SK-N-DZ (cell line): Measurements from ENCODE around the gene LGI4.
"Not testable (repeated sequence)": the region's sequence is repeated elsewhere in the genome, so short reads cannot be mapped to it uniquely, and the experiment has no call there.

Experiments used
- DNase-seq: peaks from one replicate; pipeline ENCODE4 v3.0.0-alpha.2; 2015; ENCODE audit warnings: low spot score

The LGI4 gene

DNA sequence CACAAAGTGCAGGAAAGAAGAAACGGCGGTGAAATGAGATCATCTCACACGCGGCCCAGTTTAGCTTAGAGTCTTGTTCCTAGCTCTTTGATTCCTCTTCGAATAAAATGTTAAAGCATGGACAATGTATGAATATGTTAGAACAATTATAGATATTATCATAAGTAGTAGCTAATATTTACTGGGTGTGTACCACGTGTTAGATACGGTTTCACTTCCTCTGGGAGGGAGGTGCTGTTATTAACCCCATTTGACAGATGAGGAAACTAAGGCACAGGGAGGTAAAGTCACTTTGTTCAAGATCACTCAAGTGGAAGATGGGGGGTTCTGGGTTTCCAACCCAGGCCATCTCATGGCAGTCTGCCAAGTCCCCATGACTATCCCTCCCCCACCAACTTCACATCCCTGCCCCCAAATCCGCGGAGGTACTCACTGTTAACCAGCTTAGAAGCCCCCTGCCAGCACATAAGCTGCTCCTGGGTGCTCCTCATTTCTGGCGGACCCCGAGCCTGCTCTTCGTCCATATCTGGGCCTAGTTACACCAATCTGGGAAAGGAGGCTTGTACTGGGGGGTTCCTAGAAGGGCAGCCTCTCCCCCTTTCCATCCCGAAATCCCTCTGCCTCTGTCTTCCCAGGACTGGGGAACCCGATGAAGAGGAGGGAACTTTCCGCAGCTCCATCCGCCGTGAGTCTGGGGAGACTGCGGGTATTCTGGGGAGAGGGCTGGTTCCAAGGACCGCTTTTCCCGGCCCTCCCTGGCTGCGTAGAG lies 7.2 kb upstream of the LGI4 start:
- no peak for DNase-seq

DNA sequence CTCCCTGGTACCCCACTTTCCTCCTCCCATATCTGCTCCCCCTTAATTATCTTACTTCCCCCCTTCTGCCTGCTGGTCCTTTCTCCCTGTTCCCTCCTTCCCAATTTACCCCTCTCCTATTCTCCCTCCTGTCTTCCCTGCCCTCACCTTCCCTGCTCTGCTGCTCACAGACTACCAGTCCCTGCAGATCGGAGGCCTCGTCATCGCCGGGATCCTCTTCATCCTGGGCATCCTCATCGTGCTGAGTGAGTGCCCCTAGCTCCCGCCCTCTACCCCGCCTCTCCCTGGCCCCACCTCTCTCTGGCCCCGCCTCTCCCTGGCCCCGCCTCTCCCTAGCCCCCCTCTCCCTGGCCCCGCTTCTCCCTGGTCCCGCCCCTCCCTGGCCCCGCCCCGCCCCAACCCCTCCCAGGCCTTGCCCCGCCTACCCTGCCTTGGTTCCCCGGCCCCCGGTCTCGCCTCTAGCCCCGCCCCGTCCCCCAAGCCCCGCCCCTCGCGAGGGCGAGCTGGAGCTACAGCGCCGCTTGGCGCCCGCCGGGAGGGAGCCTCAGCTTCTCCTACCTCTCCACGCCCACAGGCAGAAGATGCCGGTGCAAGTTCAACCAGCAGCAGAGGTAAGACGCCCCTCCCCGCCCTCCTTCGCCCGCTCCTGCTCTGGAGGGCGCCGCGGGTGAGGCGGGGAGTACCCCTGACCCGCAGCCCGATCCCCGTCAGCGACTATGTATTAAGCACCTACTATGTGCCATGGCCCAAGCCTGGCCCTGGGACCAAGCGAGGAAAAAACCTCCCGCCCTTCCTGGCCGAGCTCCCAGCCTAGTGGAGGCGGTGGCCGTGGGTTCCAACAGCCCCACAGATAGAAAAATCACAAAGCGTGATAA lies 6.3 kb upstream of the LGI4 start:
- DNase-seq, result peak; percentile 40

DNA sequence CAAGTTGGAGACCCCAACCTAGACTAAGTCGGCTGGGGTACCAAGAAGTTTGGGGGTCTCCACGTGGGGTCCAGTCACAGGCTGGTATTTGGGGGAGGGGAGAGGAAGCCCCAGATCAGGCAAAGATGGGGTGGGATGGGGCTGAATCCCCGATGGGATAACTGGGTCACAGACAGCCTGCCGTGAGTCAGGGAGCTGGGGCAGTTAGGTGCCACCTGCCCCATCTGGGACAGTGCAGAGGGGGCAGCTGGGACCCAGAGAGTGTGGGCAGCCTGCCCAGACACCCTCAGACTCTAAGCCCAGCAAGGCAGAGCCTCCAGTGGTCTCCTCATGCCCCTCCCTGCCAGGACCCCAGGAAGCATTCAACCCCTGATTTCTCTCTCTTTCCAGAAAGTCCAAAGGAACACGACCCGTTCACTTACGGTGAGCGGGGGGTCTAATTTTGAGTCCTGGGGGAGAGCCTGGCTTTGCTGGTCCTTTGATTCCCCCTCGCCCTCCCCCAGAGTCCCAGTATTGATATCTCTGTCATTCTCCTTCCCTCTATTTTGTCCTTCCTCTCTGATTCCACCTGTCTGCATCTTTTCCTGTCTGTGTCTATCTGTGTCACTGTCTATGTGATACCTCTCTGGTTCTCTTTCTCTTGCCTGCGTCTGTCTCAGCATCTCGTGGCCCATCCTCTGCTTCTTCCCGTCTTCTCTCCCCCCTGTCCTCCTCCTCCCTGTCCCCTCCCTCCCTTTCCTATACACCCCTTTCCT lies 5.5 kb upstream of the LGI4 start:
- DNase-seq, result no peak

DNA sequence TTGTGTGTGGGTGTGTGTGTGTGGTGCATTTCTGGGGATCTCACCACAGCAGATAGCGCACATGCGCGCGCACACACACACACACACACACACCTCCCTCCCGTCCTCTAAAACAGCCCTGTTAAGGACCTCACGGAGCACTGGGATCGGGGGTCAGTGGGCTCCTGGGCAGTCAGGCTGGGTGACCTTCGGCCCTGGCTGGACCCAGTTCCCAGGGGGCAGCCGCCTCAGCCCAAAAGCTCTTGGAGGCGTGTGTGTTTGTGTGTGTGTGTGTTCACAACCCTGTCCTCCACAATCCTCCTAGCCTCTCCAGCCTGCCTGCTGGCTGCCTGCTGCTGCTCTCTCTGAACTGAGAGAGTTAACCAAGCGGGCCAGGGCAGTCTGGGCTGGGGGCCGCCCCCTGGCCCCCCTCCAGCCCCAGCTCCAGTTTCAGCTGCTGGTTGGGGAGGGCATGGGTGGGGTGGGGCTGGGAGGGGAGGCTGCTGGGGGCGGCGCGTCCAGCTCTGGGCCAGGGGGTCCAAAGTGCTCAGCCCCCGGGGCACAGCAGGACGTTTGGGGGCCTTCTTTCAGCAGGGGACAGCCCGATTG lies 3.5 kb upstream of the LGI4 start, which contains the start of gene FXYD1:
Gene FXYD1 (plus strand): TSS at position 520 of the 588 bp plus-strand sequence. CDS start 1,256 bp downstream, outside the sequence.
- no peak for DNase-seq

DNA sequence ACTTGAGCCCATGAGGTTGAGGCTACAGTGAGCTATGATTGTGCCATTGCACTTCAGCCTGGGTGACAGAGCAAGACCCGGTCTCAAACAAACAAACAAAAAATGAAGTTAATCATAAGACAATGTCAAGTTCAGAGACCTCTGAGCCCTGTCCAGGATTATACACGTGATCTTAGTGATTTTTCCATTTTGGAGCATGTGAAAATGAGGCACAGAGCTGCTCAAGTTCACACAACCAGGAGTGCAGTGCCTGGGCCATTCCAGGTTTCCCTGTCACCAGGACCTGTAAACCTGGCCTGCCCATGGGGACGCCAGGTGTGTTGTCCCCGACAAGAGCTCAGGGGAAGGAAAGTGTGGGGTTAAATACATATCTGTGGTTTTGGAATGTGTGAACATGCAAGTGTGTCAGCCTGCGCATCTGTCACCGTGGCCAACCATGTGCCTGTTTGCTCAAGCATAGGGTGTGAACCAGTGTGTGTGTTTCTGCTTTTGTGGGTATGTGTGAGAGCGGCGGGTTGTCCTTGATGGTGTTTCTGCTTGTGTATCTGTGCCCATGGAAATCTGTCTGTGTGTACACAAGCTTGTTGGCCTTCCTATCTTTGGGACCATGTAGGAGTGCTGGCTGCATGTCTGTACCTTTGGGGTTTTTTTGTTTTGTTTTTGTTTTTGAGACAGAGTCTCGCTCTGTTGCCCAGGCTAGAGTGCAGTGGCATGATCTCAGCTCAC lies 2.3 kb upstream of the LGI4 start:
- no peak for DNase-seq

DNA sequence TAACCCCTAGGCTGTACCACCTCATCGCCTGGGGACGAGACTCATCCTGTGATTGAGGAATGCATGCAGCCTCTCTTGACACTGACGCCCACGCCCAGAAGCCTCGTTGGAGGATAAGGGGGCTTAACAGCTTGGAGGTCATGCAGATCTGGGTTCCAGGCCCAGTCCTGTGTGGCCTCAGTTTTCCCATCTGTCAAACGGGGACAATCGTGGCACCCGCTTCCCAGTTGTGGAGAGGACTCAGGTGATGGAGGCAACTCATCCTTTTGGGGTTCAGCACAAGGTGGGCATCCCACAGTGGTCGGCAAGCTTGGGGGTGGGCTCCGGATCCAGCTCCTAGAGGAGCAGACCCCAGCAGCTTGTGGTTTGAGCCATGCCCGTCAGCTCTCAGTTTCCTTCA lies 1.4 kb upstream of the LGI4 start:
- no peak for DNase-seq

DNA sequence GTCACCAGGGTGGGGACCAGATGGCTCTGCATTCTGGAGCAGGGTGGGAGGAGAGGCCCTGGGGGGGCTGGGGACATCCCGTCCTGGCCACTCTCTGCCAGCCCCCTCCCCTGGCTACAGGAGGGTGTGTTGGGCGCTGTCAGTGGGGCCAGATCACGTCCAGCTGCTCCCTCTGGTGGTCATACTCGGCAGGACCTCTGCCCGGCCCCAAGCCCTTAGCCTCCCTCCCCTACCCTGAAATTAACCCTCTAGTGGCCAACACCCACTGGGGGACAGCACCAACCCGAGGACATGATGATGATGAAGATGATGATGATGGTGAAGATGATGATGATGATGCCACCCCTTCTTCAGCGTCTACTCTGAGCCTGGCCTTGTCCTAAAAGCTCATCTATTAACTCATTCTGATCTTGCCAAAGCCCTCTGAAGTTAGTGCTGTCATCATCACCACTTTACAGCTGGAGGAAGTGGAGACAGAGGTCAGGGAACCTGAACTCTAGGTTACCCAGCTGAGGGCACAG lies 590 bp upstream of the LGI4 start:
- DNase-seq, result peak; percentile 56

DNA sequence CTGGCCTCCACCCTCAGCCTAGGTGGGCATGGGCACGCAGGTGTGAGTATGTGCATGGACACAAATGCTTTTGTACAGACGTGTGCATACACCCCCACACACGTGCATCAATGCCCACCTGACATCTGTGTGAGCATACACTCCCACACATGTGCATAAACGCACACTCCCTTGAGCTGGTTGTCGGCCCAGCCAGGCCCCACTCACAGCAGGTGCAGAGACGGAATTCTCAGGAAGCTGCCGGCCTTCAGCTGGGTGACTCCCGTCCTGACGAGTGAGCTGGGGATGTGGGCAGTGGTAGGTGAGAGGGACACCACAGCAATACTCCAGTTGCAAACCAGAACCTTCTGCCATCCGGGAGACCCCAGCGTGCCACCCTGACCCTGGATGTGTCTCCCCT lies 1.0 kb downstream of the LGI4 start:
- no peak for DNase-seq

DNA sequence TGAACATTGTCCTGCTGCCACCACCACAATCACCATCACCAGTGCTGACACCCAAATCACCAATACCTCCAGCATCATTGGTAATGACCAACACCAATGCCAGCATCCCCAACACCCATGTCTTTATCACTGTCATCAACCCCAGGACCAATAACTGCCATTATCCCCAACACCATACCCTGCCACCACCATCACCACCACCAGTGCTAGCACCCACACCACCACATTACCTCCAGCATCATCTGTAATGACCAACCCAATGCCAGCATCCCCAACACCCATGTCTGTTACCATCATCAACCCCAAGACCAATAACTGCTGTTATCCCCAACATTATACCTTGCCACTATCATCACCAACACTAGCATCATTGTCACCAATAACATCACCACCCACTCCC lies 2.6 kb downstream of the LGI4 start:
- no peak for DNase-seq

DNA sequence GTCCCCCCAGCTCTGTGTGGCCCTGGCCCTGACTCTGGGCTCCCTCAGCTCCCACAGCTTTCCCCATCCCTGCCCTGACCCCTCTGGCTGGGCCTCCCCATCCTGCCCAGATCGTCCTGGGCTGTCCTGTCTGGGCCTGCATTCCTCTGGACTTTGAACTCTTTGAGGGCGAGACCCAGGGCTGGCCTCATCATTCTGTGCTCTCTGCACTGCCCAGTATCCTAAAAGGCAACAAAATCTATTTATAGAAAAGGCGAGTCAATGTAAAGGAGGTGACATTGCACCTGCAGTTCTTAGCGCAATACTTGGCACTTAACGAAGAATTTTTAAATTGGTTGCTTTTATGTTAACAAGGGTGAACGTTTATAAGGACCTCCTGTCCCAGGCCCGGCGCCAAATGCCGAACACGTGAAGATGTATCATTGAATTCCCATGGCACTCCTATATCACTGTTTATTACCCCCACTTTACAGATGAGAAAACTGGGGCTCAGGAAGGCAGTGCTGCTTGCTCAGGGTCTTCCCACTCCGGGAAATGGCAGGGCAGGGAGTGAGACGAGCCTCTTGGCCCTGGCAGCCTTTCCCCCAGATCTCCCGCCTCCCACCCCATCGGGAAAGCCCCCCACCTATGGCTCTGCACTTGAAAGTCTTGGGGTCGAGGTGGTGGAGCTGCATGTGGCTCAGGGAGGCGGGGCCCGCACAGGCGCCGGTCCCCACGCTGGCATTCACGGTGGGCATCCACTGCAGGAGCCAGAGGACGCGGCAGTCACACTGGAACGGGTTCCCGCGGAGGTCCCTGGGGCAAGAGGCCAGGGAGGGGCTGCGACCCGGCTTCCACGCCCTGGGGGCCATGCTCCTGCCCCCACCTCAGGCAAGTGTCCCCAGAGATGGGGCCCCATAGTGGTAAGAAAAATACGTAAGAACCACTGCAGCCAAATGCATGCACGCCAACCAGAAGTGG lies 3.8 kb downstream of the LGI4 start:
- no peak for DNase-seq

DNA sequence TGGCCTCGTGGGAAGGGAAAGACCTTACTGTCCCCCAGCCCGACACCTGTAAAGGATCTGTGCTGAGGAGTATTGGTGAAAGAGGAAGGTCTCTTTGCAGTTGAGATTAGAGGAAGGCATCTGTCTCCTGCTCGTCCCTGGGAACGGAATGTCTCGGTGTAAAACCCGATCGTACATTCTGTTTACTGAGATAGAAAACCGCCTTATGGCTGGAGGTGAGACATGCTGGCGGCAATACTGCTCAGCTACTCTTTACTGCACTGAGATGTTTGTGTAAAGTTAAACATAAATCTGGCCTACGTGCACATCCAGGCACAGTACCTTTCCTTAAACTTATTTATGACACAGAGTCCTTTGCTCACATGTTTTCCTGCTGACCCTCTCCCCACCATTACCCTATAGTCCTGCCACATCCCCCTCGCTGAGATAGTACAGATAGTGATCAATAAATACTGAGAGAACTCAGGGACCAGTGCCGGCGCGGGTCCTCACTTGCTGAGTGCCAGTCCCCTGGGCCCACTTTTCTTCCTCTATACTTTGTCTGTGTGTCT lies 5.1 kb downstream of the LGI4 start:
- DNase-seq, result not testable (repeated sequence)

DNA sequence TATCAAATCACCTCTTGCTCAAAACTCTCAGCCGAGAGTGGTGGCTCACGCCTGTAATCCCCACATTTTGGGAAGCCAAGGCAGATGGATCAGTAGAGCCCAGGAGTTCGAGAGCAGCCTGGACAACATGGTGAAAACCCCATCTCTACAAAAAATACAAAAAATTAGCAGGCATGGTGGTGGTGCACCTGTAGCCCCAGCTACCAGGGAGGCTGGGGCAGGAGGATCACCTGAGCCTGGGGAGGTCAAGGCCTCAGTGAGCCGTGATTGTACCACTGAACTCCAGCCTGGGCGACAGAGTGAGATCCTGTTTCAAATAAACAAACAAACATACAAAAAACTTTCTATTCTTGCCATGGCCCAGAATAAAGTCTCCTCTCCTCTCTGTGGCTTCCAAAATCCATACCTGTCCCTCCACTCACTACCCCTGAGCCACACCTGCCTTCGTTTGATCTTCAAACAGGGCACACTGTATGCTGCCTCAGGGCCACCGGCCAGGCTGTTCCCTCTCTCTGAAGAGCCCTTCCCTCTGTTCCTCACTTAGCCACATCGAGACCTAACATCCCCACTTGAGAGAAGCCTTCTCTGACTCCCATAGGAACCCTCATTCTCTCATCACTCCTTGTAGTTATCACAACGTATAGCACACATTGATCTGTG lies 6.3 kb downstream of the LGI4 start:
- DNase-seq, result no peak

DNA sequence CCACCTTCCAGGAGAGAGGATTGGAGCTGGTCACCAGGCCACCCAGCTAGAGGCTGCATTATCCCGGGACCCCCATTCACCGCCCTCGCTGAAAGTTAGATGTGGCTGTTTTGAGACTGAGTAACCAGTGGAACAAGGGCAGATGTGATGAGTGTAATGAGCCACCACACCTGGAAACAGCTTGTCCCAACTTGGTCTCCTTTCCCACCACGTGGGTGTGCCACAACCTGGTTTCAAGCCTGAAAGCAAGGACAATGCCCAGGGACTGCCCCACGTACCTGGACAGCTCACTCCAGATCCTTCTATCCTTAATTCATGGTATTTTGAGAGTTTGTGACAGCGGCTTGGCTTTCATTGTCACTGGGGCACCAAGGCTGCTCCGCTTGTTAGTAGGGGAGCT lies 7.0 kb downstream of the LGI4 start:
- DNase-seq, result no peak

DNA sequence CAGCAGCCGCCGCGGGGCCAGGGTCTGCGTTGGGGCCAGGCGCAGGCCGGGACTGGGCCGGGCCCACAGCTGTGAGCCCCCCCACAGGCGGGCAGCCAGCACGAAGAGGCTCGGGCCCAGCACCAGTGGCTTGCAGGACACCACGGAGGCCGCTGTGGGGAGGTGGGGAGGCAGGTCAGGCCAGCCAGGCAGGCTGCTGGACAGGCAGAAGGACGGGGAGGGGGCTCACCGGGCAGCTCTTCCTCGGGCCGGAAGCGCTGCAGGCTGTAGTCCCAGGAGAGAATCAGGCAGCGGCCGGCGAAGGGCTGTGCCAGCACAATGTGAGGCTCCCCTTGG lies 8.3 kb downstream of the LGI4 start:
- no peak for DNase-seq

DNA sequence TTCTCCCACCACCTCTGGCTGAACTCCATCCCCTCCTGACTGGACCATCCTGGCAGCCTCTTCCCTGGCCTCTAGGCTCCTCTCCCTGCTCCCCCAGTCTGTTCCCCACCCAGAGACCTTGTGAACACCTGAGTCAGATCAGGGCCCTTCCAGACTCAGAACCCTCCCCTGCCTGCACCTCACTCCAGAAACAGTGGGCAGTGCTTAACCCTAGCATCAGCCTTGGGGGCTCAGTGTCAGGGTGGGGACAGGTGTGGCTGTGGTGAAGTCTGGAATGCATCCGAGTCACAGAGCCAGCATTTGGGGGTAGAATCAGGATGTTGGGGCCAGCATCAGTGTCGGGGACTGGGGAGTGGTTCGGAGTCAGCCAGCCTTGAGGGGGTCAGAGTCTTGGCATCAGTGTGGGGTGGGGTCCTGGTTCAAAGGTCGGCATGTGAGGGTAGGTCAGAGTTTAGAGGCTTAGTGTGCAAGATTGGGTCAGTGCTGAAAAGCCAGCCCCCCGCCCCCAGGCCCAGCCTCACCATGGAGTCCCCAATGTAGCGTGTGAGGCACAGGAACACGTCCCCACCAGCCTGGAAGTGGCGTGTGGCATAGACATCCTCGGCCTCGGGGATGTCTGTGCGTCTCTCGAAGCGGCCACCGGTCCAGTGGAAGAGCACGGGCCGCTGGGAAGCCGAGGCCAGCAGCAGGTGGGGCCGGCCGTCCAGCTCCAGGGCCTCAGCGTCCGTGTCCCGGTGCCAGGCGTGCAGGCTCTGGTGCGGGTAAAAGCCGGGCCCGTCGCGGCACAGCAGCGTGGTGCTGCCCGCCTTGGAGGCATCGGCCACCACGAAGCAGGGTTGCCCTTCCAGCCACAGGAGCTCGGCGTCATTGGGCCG lies 8.9 kb downstream of the LGI4 start:
- DNase-seq, result no peak

DNA sequence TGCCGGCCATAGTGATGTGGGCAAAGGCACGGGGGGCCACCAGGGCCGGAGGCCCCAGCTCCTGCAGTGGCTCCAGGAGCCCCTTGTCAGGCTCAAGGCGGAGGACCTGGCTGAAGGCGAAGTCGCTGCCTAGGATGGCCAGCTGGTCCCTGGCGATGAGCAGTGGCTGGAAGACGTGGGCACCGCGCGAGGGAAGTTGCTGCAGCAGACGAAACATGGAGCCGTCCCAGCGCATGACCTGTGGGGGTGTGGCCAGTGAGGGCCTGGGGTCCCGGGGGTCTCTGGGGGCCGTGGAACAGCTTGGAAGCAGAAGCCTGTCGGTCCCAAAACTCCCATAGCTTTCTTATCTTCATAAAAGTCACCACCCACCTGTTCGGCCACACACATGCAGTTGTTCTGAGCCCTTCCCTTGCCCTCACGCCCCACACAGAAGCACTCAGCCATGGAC lies 9.6 kb downstream of the LGI4 start:
- DNase-seq, result no peak
